ENCODE measurements around the gene PRPH. TPM values are rescaled to one million over a fixed set of nuclear protein-coding genes. Genes with fewer than 3 reads are reported as not detected.

PRPH gene
- total RNA-seq, 3 donors from 2014 or later (not counting 1 experiment from before 2014, with no cell fraction given), result not detected

DNA sequence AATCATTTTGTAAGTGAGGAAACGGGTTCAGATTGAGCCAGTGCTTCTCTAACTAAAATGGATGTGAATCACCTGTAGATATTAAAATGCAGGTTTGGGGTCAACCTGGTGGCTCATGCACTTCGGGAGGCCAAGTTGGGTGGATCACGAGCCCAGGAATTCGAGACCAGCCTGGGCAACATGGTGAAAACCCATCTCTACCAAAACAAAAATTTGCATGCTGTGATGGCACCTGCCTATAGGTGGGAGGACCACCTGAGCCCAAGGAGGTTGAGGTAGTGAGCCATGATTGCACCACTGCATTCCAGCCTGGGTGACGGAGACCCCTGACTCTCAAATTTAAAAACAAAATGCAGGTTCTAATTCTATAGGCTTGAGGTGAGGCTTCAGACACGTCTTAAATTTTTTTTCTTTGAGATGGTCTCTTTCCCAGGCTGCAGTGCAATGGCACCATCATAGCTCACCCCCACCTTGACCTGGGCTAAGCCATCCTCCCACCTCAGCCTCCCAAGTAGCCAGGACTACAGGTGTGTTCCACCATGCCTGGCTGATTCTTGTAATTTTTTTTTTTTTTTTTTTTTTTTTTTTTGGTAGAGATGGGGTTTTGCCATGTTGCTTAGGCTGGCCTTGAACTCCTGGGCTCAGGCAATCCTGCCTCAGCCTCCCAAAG lies 21.1 kb upstream of the PRPH start:
- Mint-ChIP-seq H3K4me1 (no peaks in the 10 kb centered on the region), H3K27ac (no peak overlapping the region), H3K27me3 (ENCODE audit: low read depth in 2 of 2) (no peaks in the 10 kb centered on the region), H3K36me3 (no peaks in the 10 kb centered on the region), H3K4me3 (no peak overlapping the region), H3K9me3 (no peaks in the 10 kb centered on the region)
- 95% methylated on average over 4 of the region's 6 CpGs for WGBS (ENCODE audit: insufficient coverage)
- Histone ChIP-seq H3K9me3 (ENCODE audit: control insufficient read depth, insufficient read depth, low read length) (no peaks in the 10 kb centered on the region), H3K27me3 (ENCODE audit: control insufficient read depth, insufficient read depth, low read length) (no peaks in the 10 kb centered on the region), H3K4me3 (ENCODE audit: low read length) (no peak overlapping the region), H3K4me1 (ENCODE audit: control insufficient read depth, insufficient read depth, low read length) (no peaks in the 10 kb centered on the region), H3K36me3 (ENCODE audit: control insufficient read depth, insufficient read depth, low read length) (peaks cover 30% of the 10 kb centered on the region), H3K27ac (ENCODE audit: low read length) (no peak overlapping the region)
- TF ChIP-seq CTCF (IDR thresholded peaks at IDR 0.05), result no peak
- no peak for DNase-seq
- ATAC-seq, result no peak
- intact Hi-C loops (cut with micrococcal nuclease), result no loop called here

DNA sequence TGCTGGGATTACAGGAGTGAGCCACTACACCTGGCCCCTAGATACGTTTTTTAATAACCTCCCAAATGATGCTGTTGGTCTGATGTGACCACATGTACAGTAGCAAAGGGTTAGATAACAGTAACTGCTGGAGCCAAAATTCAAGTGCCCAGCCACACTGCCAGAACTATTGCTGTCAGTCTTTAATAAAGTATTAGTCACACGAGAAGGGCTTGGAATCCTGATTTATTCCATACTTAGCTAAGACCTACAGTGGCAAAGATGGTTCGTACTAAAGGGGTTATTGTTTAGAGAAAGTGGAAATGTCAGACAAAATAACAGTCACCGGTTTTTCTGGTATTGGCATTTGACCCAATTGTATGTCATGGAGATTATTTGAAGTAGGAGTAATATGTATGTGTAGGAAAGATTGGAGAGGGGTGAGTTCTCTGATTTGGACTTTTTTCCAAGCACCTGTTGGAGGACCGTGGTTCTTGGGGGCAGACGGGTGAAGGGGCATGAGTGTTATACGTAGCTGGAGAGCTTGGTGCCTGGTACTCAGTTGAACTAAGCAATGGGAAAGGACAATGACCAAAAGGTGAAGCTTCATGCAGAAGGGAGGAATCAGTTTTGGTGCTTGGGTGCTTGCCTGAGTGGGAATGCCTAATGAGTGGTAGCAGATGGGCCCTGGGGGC lies 20.4 kb upstream of the PRPH start:
- H3K4me1 Mint-ChIP-seq, result no peaks in the 10 kb centered on the region
- DNase-seq (no peak), ATAC-seq (no peak)
- peaks cover 0 to 5% of the 10 kb centered on the region in 2 donors for H3K27me3 Mint-ChIP-seq (ENCODE audit: low read depth in 2 of 2)
- H3K27ac ChIP-seq (ENCODE audit: low read length), result no peak overlapping the region
- TF ChIP-seq CTCF (IDR thresholded peaks at IDR 0.05), result no peak
- no peaks in the 10 kb centered on the region for H3K4me1 ChIP-seq (ENCODE audit: control insufficient read depth, insufficient read depth, low read length)
- WGBS (ENCODE audit: insufficient coverage), result 96% methylated on average over 7 of the region's 7 CpGs
- no peak overlapping the region for H3K27ac Mint-ChIP-seq
- H3K9me3 Mint-ChIP-seq, result no peaks in the 10 kb centered on the region
- no peaks in the 10 kb centered on the region for H3K27me3 ChIP-seq (ENCODE audit: control insufficient read depth, insufficient read depth, low read length)
- intact Hi-C loops (cut with micrococcal nuclease), result no loop called here
- no peaks in the 10 kb centered on the region for H3K36me3 Mint-ChIP-seq
- H3K4me3 ChIP-seq (ENCODE audit: low read length), result no peak overlapping the region
- peaks cover 29% of the 10 kb centered on the region for H3K36me3 ChIP-seq (ENCODE audit: control insufficient read depth, insufficient read depth, low read length)
- no peaks in the 10 kb centered on the region for H3K9me3 ChIP-seq (ENCODE audit: control insufficient read depth, insufficient read depth, low read length)
- no peak overlapping the region for H3K4me3 Mint-ChIP-seq

- H3K4me3 ChIP-seq (ENCODE audit: low read length), result no peak overlapping the region
- H3K36me3 Mint-ChIP-seq, result no peaks in the 10 kb centered on the region
- WGBS (ENCODE audit: insufficient coverage), result 92% methylated on average over 12 of the region's 13 CpGs
- H3K9me3 Mint-ChIP-seq, result no peaks in the 10 kb centered on the region
- ATAC-seq, result no peak
- no peak for DNase-seq
- H3K36me3 ChIP-seq (ENCODE audit: control insufficient read depth, insufficient read depth, low read length), result peaks cover 12% of the 10 kb centered on the region
- intact Hi-C loops (cut with micrococcal nuclease), result no loop called here
- no peak overlapping the region for H3K27ac ChIP-seq (ENCODE audit: low read length)
- TF ChIP-seq CTCF (IDR thresholded peaks at IDR 0.05), result no peak
- H3K9me3 ChIP-seq (ENCODE audit: control insufficient read depth, insufficient read depth, low read length), result no peaks in the 10 kb centered on the region
- H3K27me3 ChIP-seq (ENCODE audit: control insufficient read depth, insufficient read depth, low read length), result no peaks in the 10 kb centered on the region
- no peaks in the 10 kb centered on the region for H3K4me1 ChIP-seq (ENCODE audit: control insufficient read depth, insufficient read depth, low read length)
- H3K4me3 Mint-ChIP-seq, result no peak overlapping the region
- H3K4me1 Mint-ChIP-seq, result no peaks in the 10 kb centered on the region
- H3K27ac Mint-ChIP-seq, result no peak overlapping the region
- peaks cover 0 to 9% of the 10 kb centered on the region in 2 donors for H3K27me3 Mint-ChIP-seq (ENCODE audit: low read depth in 2 of 2)
These were observed 18.4 kb upstream of the PRPH start for GRCh38 chr12:49276304-49277290.
